ENCODE measurements around the gene OR2AG1. TPM values are rescaled to one million over a fixed set of nuclear protein-coding genes. Genes with fewer than 3 reads are reported as not detected.

Gene OR2AG1, protein sequence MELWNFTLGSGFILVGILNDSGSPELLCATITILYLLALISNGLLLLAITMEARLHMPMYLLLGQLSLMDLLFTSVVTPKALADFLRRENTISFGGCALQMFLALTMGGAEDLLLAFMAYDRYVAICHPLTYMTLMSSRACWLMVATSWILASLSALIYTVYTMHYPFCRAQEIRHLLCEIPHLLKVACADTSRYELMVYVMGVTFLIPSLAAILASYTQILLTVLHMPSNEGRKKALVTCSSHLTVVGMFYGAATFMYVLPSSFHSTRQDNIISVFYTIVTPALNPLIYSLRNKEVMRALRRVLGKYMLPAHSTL
- total RNA-seq: not detected

DNA sequence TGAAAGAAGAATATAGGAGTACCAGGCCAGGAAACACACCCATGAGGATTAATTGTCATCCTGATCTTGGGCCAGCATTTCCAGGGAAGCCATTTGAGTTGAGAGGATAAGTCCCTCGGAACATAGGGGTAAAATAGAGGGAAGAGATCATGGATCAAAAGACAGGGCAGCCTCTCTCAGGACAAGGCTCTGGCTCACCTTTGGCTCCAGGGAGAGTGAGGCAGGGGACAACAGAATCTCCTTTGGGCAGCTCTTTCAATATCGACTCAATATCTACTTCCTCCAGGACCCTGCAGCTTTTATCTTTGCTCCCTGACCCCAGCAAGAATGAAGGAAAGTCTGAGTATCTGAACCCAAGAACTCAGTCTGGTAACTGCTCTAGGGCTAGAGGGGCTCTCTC is at the start of gene OR2AG1:
OR2AG1 (plus strand) TSS at position 301 of the 400 bp plus-strand sequence. CDS start 2,018 bp downstream, outside the sequence.
- no peaks in the 10 kb centered on the region for H3K4me1 ChIP-seq
- no peaks in the 10 kb centered on the region for H3K36me3 ChIP-seq
- H3K4me3 ChIP-seq: no peak within 1 kb of the TSS
- H3K9me3 ChIP-seq: no peaks in the 10 kb centered on the region
- H3K27me3 ChIP-seq: no peaks in the 10 kb centered on the region
- no peak for DNase-seq
- TF ChIP-seq, protein P1, sequence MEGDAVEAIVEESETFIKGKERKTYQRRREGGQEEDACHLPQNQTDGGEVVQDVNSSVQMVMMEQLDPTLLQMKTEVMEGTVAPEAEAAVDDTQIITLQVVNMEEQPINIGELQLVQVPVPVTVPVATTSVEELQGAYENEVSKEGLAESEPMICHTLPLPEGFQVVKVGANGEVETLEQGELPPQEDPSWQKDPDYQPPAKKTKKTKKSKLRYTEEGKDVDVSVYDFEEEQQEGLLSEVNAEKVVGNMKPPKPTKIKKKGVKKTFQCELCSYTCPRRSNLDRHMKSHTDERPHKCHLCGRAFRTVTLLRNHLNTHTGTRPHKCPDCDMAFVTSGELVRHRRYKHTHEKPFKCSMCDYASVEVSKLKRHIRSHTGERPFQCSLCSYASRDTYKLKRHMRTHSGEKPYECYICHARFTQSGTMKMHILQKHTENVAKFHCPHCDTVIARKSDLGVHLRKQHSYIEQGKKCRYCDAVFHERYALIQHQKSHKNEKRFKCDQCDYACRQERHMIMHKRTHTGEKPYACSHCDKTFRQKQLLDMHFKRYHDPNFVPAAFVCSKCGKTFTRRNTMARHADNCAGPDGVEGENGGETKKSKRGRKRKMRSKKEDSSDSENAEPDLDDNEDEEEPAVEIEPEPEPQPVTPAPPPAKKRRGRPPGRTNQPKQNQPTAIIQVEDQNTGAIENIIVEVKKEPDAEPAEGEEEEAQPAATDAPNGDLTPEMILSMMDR (IDR thresholded peaks at IDR 0.05): no peak
- no peak for TF ChIP-seq POLR2A (IDR thresholded peaks at IDR 0.05)
- no peak within 1 kb of the TSS for H3K27ac ChIP-seq

DNA sequence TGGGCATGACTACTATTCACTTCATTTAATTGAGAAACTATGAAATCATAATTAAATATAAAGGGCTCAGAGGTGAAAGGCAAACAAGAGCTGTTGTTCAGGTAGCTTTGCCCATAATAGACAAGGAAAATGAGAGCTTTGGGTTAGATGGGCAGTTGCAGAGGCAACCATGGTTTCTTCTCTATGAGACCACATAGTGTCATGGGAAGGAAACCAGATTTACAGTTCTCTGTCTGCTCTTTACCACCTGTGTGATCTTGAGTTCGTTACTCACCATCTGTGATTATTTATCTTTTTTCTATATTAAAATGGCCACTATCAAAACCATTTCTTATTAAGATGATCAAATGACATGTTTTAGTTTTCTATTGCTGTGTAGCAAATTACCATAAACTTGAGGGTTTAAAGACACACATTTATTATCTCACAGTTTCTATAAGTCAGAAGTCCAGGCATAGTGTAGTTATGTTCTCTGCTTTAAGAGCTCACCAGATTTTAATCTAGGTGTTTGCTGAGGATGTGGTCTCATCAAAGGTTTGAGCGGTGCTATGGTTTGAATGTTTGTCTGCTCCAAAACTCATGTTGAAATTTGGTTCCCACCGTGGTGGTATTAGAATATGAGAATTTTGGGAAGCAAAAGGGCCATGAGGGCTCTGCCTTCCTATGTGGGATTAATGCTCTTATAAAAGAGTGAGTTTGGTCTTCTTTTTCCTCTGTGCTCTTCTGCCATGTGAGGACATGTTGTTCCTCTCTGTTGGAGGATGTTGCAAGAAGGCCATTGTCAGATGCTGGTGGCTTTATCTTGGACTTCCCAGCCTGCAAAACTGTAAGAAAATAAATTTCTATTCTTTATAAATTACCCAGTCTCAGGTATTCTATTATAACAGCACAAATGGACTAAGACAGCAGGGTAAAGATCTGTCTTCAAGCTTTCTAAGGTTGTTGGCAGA is 49.2 kb upstream of the OR2AG1 start:
- H3K4me1 ChIP-seq: peaks cover 0 to 4% (median 0%) of the 10 kb centered on the region in 4 donors
- H3K27ac ChIP-seq: no peak overlapping the region
- H3K4me3 ChIP-seq: no peak overlapping the region
- TF ChIP-seq POLR2A (IDR thresholded peaks at IDR 0.05): no peak
- TF ChIP-seq, protein P1 (IDR thresholded peaks at IDR 0.05): no peak
- H3K9me3 ChIP-seq: no peaks in the 10 kb centered on the region
- H3K36me3 ChIP-seq: no peaks in the 10 kb centered on the region
- no peak for DNase-seq
- no peaks in the 10 kb centered on the region for H3K27me3 ChIP-seq

DNA sequence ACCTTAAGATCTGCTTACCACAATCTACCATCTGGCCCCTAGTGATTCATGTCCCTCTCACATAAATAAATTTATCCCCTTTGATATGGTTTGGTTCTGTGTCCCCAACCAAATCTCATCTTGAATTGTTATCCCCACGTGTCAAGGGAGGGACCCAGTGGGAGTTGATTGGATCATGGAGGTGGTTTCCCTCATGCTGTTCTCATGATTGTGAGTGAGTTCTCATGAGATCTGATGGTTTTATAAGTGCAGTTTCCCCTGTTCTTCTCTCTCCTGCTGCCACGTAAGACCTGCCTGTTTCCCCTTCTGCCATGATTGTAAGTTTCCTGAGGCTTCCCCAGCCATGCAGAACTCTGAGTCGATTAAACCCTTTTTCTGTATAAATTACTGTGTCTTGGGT is 48.2 kb upstream of the OR2AG1 start:
- no peaks in the 10 kb centered on the region for H3K36me3 ChIP-seq
- TF ChIP-seq, protein P1 (IDR thresholded peaks at IDR 0.05): no peak
- no peak for TF ChIP-seq POLR2A (IDR thresholded peaks at IDR 0.05)

DNA sequence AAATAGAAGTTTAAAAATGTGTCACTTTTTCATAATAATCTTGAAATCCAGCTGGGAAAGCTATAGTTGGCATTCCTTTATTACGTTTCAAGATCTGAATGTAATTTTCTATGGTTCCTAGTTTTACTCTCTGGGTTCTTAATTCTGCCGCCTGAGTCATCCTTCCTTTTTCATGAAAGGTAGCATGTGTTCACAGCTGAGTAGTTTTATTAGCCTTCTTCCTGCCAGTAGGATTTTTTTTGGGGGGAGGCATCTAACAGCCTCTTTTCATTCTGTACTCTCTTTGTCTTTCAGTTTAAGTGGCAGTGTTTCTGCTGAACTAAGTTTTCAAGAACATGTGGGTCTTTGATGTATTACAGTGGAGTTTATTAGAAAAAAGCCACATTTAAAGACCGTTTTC is 47.5 kb upstream of the OR2AG1 start:
- DNase-seq: no peak
- no peaks in the 10 kb centered on the region for H3K27me3 ChIP-seq
- H3K36me3 ChIP-seq: no peaks in the 10 kb centered on the region
- no peak overlapping the region for H3K4me3 ChIP-seq
- peaks cover 0 to 4% (median 0%) of the 10 kb centered on the region in 4 donors for H3K4me1 ChIP-seq
- no peaks in the 10 kb centered on the region for H3K9me3 ChIP-seq
- TF ChIP-seq, protein P1 (IDR thresholded peaks at IDR 0.05): no peak
- no peak for TF ChIP-seq POLR2A (IDR thresholded peaks at IDR 0.05)
- no peak overlapping the region for H3K27ac ChIP-seq

More for the DNA sequence above, 48.2 kb upstream of the OR2AG1 start:
- no peak overlapping the region for H3K27ac ChIP-seq
- H3K4me3 ChIP-seq: no peak overlapping the region
- H3K27me3 ChIP-seq: no peaks in the 10 kb centered on the region
- no peak for DNase-seq
- no peaks in the 10 kb centered on the region for H3K9me3 ChIP-seq
- H3K4me1 ChIP-seq: peaks cover 0 to 4% (median 0%) of the 10 kb centered on the region in 4 donors

DNA sequence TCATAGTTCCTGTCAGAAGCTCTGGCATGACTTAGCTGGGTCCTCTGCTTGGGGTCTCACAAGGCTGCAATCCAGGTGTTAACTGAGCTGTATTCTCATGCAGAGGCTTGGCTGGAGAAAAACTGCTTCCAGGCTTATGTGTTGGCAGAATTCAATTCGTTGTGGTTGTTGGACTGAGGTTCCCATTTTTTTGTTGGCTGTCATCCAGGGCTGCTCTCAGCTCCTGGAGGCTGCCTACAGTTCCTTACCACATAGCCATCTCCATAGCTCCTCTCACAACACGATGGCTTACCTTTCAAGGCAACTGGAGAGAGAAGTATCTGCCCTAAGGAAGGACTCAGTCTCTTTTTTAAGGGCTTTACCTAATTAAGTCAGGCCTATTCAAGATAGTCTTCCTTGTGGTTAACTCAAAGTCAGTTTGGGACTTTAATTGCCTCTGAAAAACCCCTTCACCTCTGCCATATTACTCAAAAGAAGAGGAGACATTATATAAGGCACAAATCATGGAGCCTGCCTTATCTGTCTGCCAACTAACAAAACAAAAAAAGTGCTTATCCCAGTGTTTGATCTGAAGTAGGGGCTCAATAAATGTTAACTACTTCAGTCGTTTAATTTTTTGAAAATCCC is 46.2 kb upstream of the OR2AG1 start:
- no peak for TF ChIP-seq POLR2A (IDR thresholded peaks at IDR 0.05)
- TF ChIP-seq, protein P1 (IDR thresholded peaks at IDR 0.05): no peak
- no peak overlapping the region for H3K4me3 ChIP-seq
- no peaks in the 10 kb centered on the region for H3K27me3 ChIP-seq
- H3K4me1 ChIP-seq: peaks cover 0 to 4% (median 0%) of the 10 kb centered on the region in 4 donors
- no peaks in the 10 kb centered on the region for H3K9me3 ChIP-seq
- no peak for DNase-seq
- no peaks in the 10 kb centered on the region for H3K36me3 ChIP-seq
- no peak overlapping the region for H3K27ac ChIP-seq

Measured in Peyer's patch (tissue), 4 donors.